ENCODE measurements around the gene MZT1. TPM values are rescaled to one million over a fixed set of nuclear protein-coding genes. Genes with fewer than 3 reads are reported as not detected.

The MZT1 gene
- total and polyA plus RNA-seq, 9 of the 15 experiments (the other 6 are each of a cell fraction or from before 2014, with no cell fraction given) = 15.3 to 31.6 (median 24.1) TPM

- no peak for TF ChIP-seq NFYB (IDR thresholded peaks at IDR 0.05; ENCODE audit: extremely low read depth, insufficient read length)
- no peak for TF ChIP-seq ZNF75A (CRISPR knock-in tag; IDR thresholded peaks at IDR 0.05)
Observed at GRCh38 chr13:72689181-72689696, 38.2 kb downstream of the MZT1 start (continued).

- intact Hi-C loops (cut with micrococcal nuclease) (no loop called here), in situ Hi-C loops (cut with MboI) (no loop called here)
- Histone ChIP-seq H3K27ac (ENCODE audit: extremely low read depth, low read depth, low read length) (no peak overlapping the region), H2AFZ (ENCODE audit: low read depth, low read length) (no peak overlapping the region), H3K27me3 (ENCODE audit: control insufficient read depth in 2 of 2, insufficient read depth in 2 of 2, low read length in 2 of 2) (no peaks in the 10 kb centered on the region), H3K4me3 (no peak overlapping the region), H3K79me2 (ENCODE audit: control insufficient read depth, insufficient read depth, low read length) (no peaks in the 10 kb centered on the region), H3K9ac (ENCODE audit: insufficient read depth in 1 of 2, low read depth in 2 of 2, low read length in 2 of 2) (no peak overlapping the region), H3K4me2 (ENCODE audit: insufficient read depth, low read length) (no peak overlapping the region), H3K36me3 (ENCODE audit: control insufficient read depth, insufficient read depth, low read length) (no peaks in the 10 kb centered on the region), H3K9me1 (ENCODE audit: control insufficient read depth, insufficient read depth, low read length) (no peaks in the 10 kb centered on the region), H3K9me3 (replicated peaks; ENCODE audit: control insufficient read depth, insufficient read depth, low read depth, low read length) (no peaks in the 10 kb centered on the region), H4K20me1 (replicated peaks; ENCODE audit: control insufficient read depth, insufficient read depth, low read length) (no peaks in the 10 kb centered on the region), H3K4me1 (replicated peaks in 1 of 2; ENCODE audit: control insufficient read depth in 2 of 2, insufficient read depth in 2 of 2, low read length in 2 of 2) (no peaks in the 10 kb centered on the region)
- 0% methylated on average over 3 of the region's 3 CpGs for WGBS (ENCODE audit: insufficient coverage, low coverage, missing lambda C conversion rate)
- DNase-seq (ENCODE audit: extremely low read depth in 1 of 4, low spot score in 3 of 4) (no peak), FAIRE-seq (no peak), ATAC-seq (no peak)
- CTCF ChIA-PET (ENCODE audit: low intra/inter-chr PET ratio) = no interaction called here
- TF ChIP-seq ZNF644 (tag; IDR thresholded peaks at IDR 0.05; ENCODE audit: low read depth) = no peak
- no peak for TF ChIP-seq ZNF23 (CRISPR knock-in tag; IDR thresholded peaks at IDR 0.05)
- no peak for TF ChIP-seq SMAD3 (CRISPR knock-in tag; conservative IDR thresholded peaks at IDR 0.05)
- no peak for TF ChIP-seq DIDO1 (tag; IDR thresholded peaks at IDR 0.05; ENCODE audit: low read depth)
- no peak for TF ChIP-seq TCFL5 (CRISPR knock-in tag; conservative IDR thresholded peaks at IDR 0.05)
- TF ChIP-seq NCOA1 (IDR thresholded peaks at IDR 0.05; ENCODE audit: low read depth) = no peak
- TF ChIP-seq NUFIP1 (IDR thresholded peaks at IDR 0.05; ENCODE audit: partially characterized antibody) = no peak
- no peak for TF ChIP-seq RBM14 (IDR thresholded peaks at IDR 0.05; ENCODE audit: borderline replicate concordance, insufficient read depth, low read depth, low read length)
- TF ChIP-seq BRD9 (IDR thresholded peaks at IDR 0.05; ENCODE audit: low read depth, partially characterized antibody) = no peak
- TF ChIP-seq KAT7 (CRISPR knock-in tag; IDR thresholded peaks at IDR 0.05; ENCODE audit: borderline replicate concordance) = no peak
- TF ChIP-seq MAFK (IDR thresholded peaks at IDR 0.05; ENCODE audit: low read length) = no peak
- TF ChIP-seq HCFC1 (IDR thresholded peaks at IDR 0.05; ENCODE audit: low read depth, low read length) = no peak
- TF ChIP-seq HDAC6 (IDR thresholded peaks at IDR 0.05; ENCODE audit: low read depth, low read length) = no peak
- TF ChIP-seq TRIM24 (IDR thresholded peaks at IDR 0.05) = no peak
- TF ChIP-seq EGR1 (conservative IDR thresholded peaks at IDR 0.05) = no peak
- no peak for TF ChIP-seq ZHX1 (conservative IDR thresholded peaks at IDR 0.05; ENCODE audit: low read length)
- no peak for TF ChIP-seq RNF2 (IDR thresholded peaks at IDR 0.05)
- TF ChIP-seq POLR2AphosphoS5 (IDR thresholded peaks at IDR 0.05; ENCODE audit: control insufficient read depth, insufficient read depth, low read depth, low read length) = no peak
- POLR2A ChIA-PET = no interaction called here
- BruUV-seq (replicated peaks) = no TSS peak
Observed at GRCh38 chr13:72686766-72687165, 40.7 kb downstream of the MZT1 start.
